ENCODE measurements around the gene CKAP5. TPM values are rescaled to one million over a fixed set of nuclear protein-coding genes. Genes with fewer than 3 reads are reported as not detected.

Gene CKAP5
- total RNA-seq, 2 donors from 2014 or later, result 30.9 to 43.2 TPM

DNA sequence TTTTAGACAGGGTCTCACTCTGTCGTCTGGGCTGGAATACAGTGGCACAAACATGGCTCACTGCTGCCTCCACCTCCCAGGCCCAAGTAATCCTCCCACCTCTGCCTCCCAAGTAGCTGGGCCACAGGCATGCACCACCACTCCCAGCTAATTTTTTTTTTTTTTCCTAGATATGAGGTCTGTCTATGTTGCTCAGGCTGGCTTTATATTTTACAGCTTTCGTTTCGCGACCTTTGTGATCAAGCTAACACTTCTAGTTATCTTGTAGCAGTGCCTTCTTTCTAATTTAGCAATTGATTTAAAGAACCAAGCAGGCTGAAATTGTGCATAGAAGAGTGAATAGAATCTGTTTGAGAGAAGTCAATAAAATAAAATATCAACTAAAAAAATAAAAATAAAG, 11.3 kb downstream of the CKAP5 start:
- TF ChIP-seq CTCF (IDR thresholded peaks at IDR 0.05), result no peak

GRCh38 chr11:46832511-46833214, 13.4 kb downstream of the CKAP5 start:
- H3K9me3 ChIP-seq, result no peaks in the 10 kb centered on the region
- H3K27me3 ChIP-seq, result no peaks in the 10 kb centered on the region
- H3K36me3 ChIP-seq, result no peaks in the 10 kb centered on the region
- no peak for DNase-seq (ENCODE audit: low spot score)
- H3K4me1 ChIP-seq, result peaks cover 0 to 7% of the 10 kb centered on the region in 2 donors
- no peak for TF ChIP-seq CTCF (IDR thresholded peaks at IDR 0.05)
- no peak overlapping the region for H3K27ac ChIP-seq
- no peak overlapping the region for H3K4me3 ChIP-seq

More for the DNA sequence above, 11.3 kb downstream of the CKAP5 start:
- Histone ChIP-seq H3K27ac (no peak overlapping the region), H3K9me3 (no peaks in the 10 kb centered on the region), H3K36me3 (no peaks in the 10 kb centered on the region), H3K4me1 (no peaks in the 10 kb centered on the region), H3K4me3 (no peak overlapping the region), H3K27me3 (no peaks in the 10 kb centered on the region)
- no peak for DNase-seq (ENCODE audit: low spot score)

- Histone ChIP-seq H3K9me3 (no peaks in the 10 kb centered on the region), H3K4me1 (peaks cover 0 to 32% of the 10 kb centered on the region in 2 donors), H3K27me3 (no peaks in the 10 kb centered on the region), H3K27ac (no peak overlapping the region), H3K36me3 (no peaks in the 10 kb centered on the region), H3K4me3 (no peak overlapping the region)
- TF ChIP-seq CTCF (IDR thresholded peaks at IDR 0.05), result no peak
- no peak for DNase-seq (ENCODE audit: low spot score)
These were observed 18.1 kb downstream of the CKAP5 start for GRCh38 chr11:46827995-46828394.

GRCh38 chr11:46826310-46827044, 19.6 kb downstream of the CKAP5 start:
- peak overlapping the region; percentile 65 to 70 for H3K4me3 ChIP-seq
- H3K36me3 ChIP-seq, result no peaks in the 10 kb centered on the region
- peak overlapping the region; percentile 84 to 88 for H3K27ac ChIP-seq
- no peaks in the 10 kb centered on the region for H3K9me3 ChIP-seq
- H3K27me3 ChIP-seq, result no peaks in the 10 kb centered on the region
- peak; percentile 73 for DNase-seq (ENCODE audit: low spot score)
- TF ChIP-seq CTCF (IDR thresholded peaks at IDR 0.05), result peak in 1 of 2 donors; percentile 45
- peaks cover 0 to 32% of the 10 kb centered on the region in 2 donors for H3K4me1 ChIP-seq

- TF ChIP-seq CTCF (IDR thresholded peaks at IDR 0.05), result peak in 1 of 2 donors; percentile 45
- no peak for DNase-seq (ENCODE audit: low spot score)
- Histone ChIP-seq H3K4me3 (no peak overlapping the region), H3K27me3 (no peaks in the 10 kb centered on the region), H3K36me3 (peaks cover 33% of the 10 kb centered on the region), H3K9me3 (no peaks in the 10 kb centered on the region), H3K4me1 (no peaks in the 10 kb centered on the region), H3K27ac (no peak overlapping the region)
These were observed 37.2 kb downstream of the CKAP5 start for GRCh38 chr11:46808799-46809431.
